Stomach smooth muscle (tissue), 2 donors: ENCODE measurements around the gene MRTFA.
"Not testable (repeated sequence)": the region's sequence is repeated elsewhere in the genome, so short reads cannot be mapped to it uniquely, and the experiment has no call there.

Experiments
- H3K27ac ChIP-seq: one replicate; pipeline ENCODE4 v1.7.0; 2013; ENCODE audit warnings: mild to moderate bottlenecking, low read length, inconsistent platforms
- H3K27me3 ChIP-seq, 2 donors: one replicate each; pipeline ENCODE4 v1.7.0; 2013; ENCODE audit warnings: low read length in 2 of 2; ENCODE audit not compliant: insufficient read depth in 2 of 2, control insufficient read depth in 1 of 2
- H3K36me3 ChIP-seq, 2 donors: one replicate each; pipeline ENCODE4 v1.7.0; 2013; ENCODE audit warnings: low read length in 2 of 2; ENCODE audit not compliant: control insufficient read depth in 2 of 2, insufficient read depth in 2 of 2
- H3K4me1 ChIP-seq: one replicate; pipeline ENCODE4 v1.7.0; 2013; ENCODE audit warnings: low read length; ENCODE audit not compliant: control insufficient read depth, insufficient read depth
- H3K4me3 ChIP-seq, 2 donors: one replicate each; pipeline ENCODE4 v1.7.0; 2013; ENCODE audit warnings: low read length in 2 of 2
- H3K9ac ChIP-seq, 2 donors: one replicate each; pipeline ENCODE4 v1.7.0; 2013; ENCODE audit warnings: low read length in 2 of 2, mild to moderate bottlenecking in 1 of 2
- H3K9me3 ChIP-seq, 2 donors: one replicate each; pipeline ENCODE4 v1.7.0; 2013; ENCODE audit warnings: low read length in 2 of 2; ENCODE audit not compliant: control insufficient read depth in 2 of 2
- donor health status: healthy.
- donor health status: Pancreatic carcinoma.

The MRTFA gene

DNA sequence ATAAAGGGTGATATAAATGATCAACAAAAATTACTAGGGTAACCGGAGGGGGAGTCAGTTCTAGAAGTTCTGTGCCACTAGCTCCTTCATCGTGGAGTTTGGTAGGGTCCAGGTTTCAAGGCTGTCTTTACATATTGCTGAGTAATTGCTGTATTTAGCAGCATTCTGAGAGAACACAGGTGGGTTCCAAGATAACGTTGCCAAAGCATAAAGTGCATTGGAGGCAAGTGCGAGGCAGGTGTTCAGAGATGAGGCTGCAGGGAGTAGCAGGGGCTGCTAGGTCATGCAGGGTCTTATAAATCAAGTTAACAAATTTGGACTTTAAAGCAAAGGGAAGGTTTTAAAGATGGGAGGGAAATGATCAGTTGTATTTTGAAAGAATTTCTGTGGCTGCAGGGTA lies 248.3 kb downstream of the MRTFA start:
- H3K27ac ChIP-seq, result no peak overlapping the region
- H3K36me3 ChIP-seq, result no peaks in the 10 kb centered on the region
- H3K27me3 ChIP-seq, result no peaks in the 10 kb centered on the region
- no peak overlapping the region for H3K9ac ChIP-seq
- H3K4me3 ChIP-seq, result no peak overlapping the region
- no peaks in the 10 kb centered on the region for H3K9me3 ChIP-seq
- H3K4me1 ChIP-seq, result no peaks in the 10 kb centered on the region

DNA sequence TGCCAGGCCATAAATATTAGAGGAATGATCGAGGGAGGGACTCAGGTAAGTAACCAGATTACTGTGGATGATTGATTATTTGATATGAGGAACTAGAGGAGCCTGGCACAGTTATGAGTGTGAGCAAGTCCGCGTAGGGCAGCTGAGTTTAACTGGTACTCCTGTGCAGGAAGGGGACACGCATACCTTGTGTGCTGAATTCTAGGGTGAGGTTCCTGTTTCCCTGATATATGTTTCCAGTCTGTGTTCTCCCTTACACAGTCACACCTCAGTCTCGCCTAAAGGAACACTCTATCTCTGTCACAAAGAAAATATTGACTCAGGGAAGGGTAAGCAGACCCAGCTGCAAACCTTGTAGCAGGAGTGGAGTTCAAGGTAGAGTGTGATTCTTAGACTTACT lies 248.8 kb downstream of the MRTFA start:
- H3K36me3 ChIP-seq, result no peaks in the 10 kb centered on the region
- no peak overlapping the region for H3K9ac ChIP-seq
- H3K4me1 ChIP-seq, result no peaks in the 10 kb centered on the region
- H3K27ac ChIP-seq, result no peak overlapping the region
- no peak overlapping the region for H3K4me3 ChIP-seq
- H3K27me3 ChIP-seq, result no peaks in the 10 kb centered on the region
- H3K9me3 ChIP-seq, result no peaks in the 10 kb centered on the region

DNA sequence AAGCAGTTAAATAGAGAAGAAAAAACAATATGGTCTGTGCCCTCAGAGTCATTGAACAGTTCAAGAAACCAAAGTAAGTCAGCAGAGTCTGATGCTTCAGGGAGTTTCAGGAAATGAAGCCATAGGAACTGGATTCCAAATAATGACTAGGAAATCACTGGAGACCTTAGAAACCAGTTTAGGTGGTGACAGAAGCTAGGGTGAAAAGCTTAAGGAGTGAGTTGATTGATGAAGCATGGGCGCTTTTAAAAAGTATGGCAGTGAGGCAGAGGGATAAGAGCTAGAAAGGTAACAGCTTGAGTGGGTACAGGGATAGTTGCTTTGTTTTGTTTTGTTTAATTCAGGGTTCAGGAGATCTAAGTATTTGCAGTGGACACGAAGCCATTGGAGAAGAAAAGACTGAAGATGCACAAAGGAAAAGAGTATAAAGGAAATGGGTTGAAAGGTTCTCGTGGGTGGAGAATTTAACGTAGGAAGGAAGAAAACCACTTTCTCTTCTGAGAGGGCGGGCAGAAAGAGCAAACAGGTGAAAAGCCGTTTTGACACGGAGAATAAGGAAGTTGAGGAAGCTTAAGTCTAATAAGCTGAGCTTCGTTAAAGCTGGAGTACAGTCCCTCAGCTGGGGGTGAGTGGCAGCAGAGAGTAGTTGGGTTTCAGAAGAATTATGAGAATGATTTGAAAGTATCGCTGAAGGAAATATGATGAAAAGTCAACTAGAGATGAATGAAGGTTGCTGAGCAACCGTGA lies 251.3 kb downstream of the MRTFA start:
- Histone ChIP-seq H3K9ac (no peak overlapping the region), H3K27ac (no peak overlapping the region), H3K27me3 (no peaks in the 10 kb centered on the region), H3K36me3 (no peaks in the 10 kb centered on the region), H3K4me3 (no peak overlapping the region), H3K9me3 (no peaks in the 10 kb centered on the region), H3K4me1 (no peaks in the 10 kb centered on the region)

DNA sequence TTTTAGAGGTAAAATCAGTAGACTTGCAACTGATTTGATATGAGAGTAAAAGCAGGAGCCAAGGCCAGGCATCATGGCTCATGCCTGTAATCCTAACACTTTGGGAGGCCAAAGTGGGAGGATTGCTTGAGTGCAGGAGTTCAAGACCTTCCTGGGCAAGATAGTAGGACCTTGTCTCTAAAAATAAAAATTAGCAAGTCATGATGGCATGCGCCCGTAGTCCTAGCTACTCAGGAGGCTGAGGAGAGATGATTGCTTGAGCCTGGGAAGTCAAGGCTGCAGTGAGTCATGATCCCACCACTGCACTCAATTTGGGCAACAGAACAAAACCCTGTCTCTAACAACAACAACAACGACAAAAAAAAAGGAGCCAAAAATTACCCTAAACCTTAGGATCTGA lies 252.6 kb downstream of the MRTFA start:
- H3K4me3 ChIP-seq, result no peak overlapping the region
- H3K9me3 ChIP-seq, result no peaks in the 10 kb centered on the region
- no peaks in the 10 kb centered on the region for H3K27me3 ChIP-seq
- H3K27ac ChIP-seq, result no peak overlapping the region
- H3K4me1 ChIP-seq, result no peaks in the 10 kb centered on the region
- no peak overlapping the region for H3K9ac ChIP-seq
- H3K36me3 ChIP-seq, result no peaks in the 10 kb centered on the region

DNA sequence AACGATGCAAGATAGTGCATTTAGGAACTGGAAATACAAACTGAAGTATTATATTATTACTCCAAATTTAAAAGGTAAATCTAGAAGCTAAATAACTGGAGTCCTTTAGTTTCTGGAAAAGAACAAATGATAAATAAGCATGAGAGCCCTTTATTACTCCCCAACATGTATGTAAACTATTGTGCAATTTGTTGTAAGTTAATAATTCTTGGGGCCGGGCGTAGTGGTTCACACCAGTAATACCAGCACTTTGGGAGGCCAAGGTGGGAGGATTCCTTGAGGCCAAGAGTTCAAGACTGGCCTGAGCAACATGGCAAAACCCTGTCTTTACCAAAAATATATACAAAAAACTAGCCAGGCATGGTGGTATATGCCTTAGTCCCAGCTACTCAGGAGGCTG lies 255.1 kb downstream of the MRTFA start:
- Histone ChIP-seq H3K4me1 (no peaks in the 10 kb centered on the region), H3K27me3 (no peaks in the 10 kb centered on the region), H3K36me3 (no peaks in the 10 kb centered on the region), H3K9ac (no peak overlapping the region), H3K27ac (no peak overlapping the region), H3K9me3 (no peaks in the 10 kb centered on the region), H3K4me3 (no peak overlapping the region)

DNA sequence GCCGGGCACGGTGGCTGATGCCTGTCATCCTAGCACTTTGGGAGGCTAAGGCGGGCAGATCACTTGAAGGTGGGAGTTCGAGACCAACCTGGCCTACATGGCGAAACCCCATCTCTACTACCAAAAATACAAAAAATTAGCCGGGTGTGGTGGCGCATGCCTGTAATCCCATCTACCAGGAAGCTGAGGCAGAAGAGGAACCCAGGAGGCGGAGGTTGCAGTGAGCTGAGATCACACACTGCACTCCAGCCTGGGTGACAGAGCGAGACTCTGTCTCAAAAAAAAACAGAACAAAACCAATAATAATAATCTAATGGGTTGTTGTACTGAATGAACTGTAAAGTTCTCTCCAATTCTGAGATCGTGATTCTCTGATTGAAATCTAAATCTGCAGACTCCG lies 258.1 kb downstream of the MRTFA start:
- H3K36me3 ChIP-seq, H3K9me3 ChIP-seq, H3K27me3 ChIP-seq, H3K4me3 ChIP-seq, H3K9ac ChIP-seq, H3K4me1 ChIP-seq, H3K27ac ChIP-seq: not testable (repeated sequence)

DNA sequence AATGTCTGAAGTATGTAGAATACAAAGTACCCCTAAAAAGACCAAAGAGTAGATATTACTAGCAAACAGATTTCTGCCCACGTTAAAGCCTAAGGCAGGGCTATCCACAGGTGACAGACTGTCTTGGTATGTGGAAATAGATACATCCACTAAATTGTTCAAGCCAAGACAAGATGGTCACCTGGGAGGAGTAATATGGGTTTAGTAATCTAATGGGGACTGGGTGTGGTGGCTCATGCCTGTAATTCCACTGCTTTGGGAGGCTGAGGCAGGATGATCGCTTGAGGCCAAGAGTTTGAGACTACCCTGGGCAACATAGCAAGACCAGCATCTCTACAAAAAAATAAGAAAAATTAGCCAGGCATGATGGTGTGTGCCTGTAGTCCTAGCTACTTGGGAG lies 258.6 kb downstream of the MRTFA start:
- Histone ChIP-seq H3K4me3 (no peak overlapping the region), H3K27me3 (no peaks in the 10 kb centered on the region), H3K36me3 (no peaks in the 10 kb centered on the region), H3K27ac (no peak overlapping the region), H3K9me3 (no peaks in the 10 kb centered on the region), H3K9ac (no peak overlapping the region), H3K4me1 (no peaks in the 10 kb centered on the region)

DNA sequence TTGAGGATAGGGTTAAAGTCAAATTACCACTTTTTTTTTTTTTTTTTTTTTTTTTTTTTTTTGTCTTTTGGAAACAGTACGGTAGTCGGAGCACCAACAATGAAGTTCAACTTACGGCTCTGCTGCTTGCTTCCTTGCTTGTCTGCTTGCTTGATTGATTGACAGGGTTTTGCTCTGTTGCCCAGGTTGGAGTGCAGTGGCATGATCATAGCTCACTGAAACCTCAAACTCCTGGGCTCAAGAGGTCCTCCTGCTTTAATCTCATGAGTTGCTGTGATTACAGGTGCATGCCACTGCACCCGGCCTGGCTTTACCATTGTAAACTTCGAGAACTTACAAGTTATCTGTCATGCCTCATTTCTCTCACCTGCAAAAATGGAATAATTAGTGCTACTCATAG lies 260.4 kb downstream of the MRTFA start:
- no peaks in the 10 kb centered on the region for H3K36me3 ChIP-seq
- no peak overlapping the region for H3K27ac ChIP-seq
- no peak overlapping the region for H3K9ac ChIP-seq
- H3K4me3 ChIP-seq, result no peak overlapping the region
- no peaks in the 10 kb centered on the region for H3K4me1 ChIP-seq
- H3K27me3 ChIP-seq, result no peaks in the 10 kb centered on the region
- H3K9me3 ChIP-seq, result no peaks in the 10 kb centered on the region

DNA sequence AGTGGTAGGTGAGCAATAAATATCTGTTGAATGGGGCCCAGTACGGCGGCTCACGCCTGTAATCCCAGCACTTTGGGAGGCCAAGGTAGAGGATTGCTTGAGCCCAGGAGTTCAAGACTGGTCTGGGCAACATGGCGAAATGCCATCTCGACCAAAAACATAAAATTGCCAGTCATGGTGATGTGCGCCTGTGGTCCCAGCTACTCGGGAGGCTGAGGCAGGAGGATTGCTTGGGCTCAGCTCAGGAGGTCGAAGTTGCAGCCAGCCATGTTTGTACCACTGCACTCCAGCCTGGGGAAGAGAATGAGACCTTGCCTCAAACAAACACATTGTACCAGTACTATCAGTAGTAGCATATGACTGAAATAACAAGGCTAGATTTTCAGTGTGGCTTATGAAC lies 262.0 kb downstream of the MRTFA start:
- Histone ChIP-seq H3K4me3 (no peak overlapping the region), H3K27ac (no peak overlapping the region), H3K27me3 (no peaks in the 10 kb centered on the region), H3K4me1 (no peaks in the 10 kb centered on the region), H3K9me3 (no peaks in the 10 kb centered on the region), H3K36me3 (no peaks in the 10 kb centered on the region), H3K9ac (no peak overlapping the region)

DNA sequence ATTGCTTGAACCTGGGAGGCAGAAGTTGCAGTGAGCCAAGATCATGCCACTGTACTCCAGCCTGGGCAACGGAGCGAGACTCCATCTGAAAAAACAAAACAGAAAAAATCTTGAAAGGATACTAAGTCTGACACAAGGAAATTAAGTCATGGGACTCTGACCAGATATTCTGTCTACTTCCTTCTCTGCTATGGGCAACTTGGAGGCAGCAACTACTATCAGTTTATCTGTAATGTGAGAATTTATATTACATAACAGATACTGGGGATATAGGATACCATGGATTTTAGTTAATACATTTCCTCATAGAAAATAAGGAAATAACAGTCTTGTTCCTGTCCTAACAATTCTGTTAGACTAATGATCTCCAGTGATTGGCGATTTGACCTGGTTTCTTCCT lies 267.7 kb downstream of the MRTFA start:
- no peaks in the 10 kb centered on the region for H3K4me1 ChIP-seq
- H3K36me3 ChIP-seq, result peaks cover 20 to 33% of the 10 kb centered on the region in 2 donors
- H3K27ac ChIP-seq, result no peak overlapping the region
- H3K9ac ChIP-seq, result no peak overlapping the region
- H3K9me3 ChIP-seq, result no peaks in the 10 kb centered on the region
- no peaks in the 10 kb centered on the region for H3K27me3 ChIP-seq
- no peak overlapping the region for H3K4me3 ChIP-seq

DNA sequence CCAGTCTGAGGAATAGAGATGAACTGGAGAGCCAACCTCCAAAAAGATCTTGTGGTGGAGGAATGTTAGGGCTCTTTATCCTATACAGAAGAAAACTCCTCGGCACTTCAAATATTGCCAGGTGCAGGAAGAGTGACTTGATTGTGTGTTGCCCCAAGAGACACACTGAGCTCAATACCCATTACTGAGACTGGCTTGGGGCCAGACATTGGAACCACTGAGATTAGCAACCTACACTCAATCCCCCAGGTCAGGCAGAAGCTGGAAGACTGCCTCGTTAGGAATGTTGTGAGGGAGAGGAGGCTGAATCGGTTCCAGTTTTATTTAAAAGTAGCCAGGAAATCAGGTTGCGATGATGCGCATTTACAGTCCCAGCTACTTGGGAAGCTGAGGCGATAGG lies 268.5 kb downstream of the MRTFA start:
- H3K27ac ChIP-seq, result no peak overlapping the region
- no peaks in the 10 kb centered on the region for H3K27me3 ChIP-seq
- H3K9ac ChIP-seq, result no peak overlapping the region
- peaks cover 22 to 34% of the 10 kb centered on the region in 2 donors for H3K36me3 ChIP-seq
- no peak overlapping the region for H3K4me3 ChIP-seq
- no peaks in the 10 kb centered on the region for H3K4me1 ChIP-seq
- H3K9me3 ChIP-seq, result no peaks in the 10 kb centered on the region
